Hematopoietic multipotent progenitor cell treated with erythropoietin and hydrocortisone succinate and interleukin-3 and kit ligand, for 17 days (in vitro differentiated cells): ENCODE results near the gene ABT1.
"Not testable (repeated sequence)": the region's sequence is repeated elsewhere in the genome, so short reads cannot be mapped to it uniquely, and the experiment has no call there.

Experiments
- DNase-seq: peaks from one replicate; pipeline ENCODE4 v3.0.0-alpha.2; 2015; ENCODE audit warnings: low spot score

Gene ABT1

GRCh38 chr6:26596579-26597388, at the start of gene ABT1:
ABT1 (plus strand) TSS chr6:26596953; CDS start chr6:26596983, 30 bp downstream.
- peak; percentile 98 for DNase-seq

GRCh38 chr6:26547363-26547762, 49.4 kb upstream of the ABT1 start:
- DNase-seq: not testable (repeated sequence)

GRCh38 chr6:26550250-26550993, 46.3 kb upstream of the ABT1 start:
- DNase-seq: peak; percentile 68

GRCh38 chr6:26552205-26552604, 44.5 kb upstream of the ABT1 start:
- DNase-seq: no peak

GRCh38 chr6:26552640-26553188, 44.0 kb upstream of the ABT1 start:
- DNase-seq: no peak

- peak; percentile 93 for DNase-seq
Measured at GRCh38 chr6:26553264-26553634, 43.5 kb upstream of the ABT1 start.

GRCh38 chr6:26553635-26554446, 42.9 kb upstream of the ABT1 start:
- peak; percentile 94 for DNase-seq

GRCh38 chr6:26554447-26554696, 42.4 kb upstream of the ABT1 start:
- DNase-seq: no peak

- DNase-seq: peak; percentile 86
Measured at GRCh38 chr6:26554697-26555504, 41.9 kb upstream of the ABT1 start.

- DNase-seq: no peak
Measured at GRCh38 chr6:26555505-26556262, 41.1 kb upstream of the ABT1 start.

- DNase-seq: peak; percentile 66
Measured at GRCh38 chr6:26556263-26557070, 40.3 kb upstream of the ABT1 start.

GRCh38 chr6:26561533-26562466, 35.0 kb upstream of the ABT1 start:
- no peak for DNase-seq

GRCh38 chr6:26563488-26563887, 33.3 kb upstream of the ABT1 start:
- no peak for DNase-seq

GRCh38 chr6:26568601-26569432, 27.9 kb upstream of the ABT1 start:
- peak; percentile 95 for DNase-seq

- no peak for DNase-seq
Measured at GRCh38 chr6:26569433-26569764, 27.4 kb upstream of the ABT1 start.

- DNase-seq: no peak
Measured at GRCh38 chr6:26570027-26570809, 26.5 kb upstream of the ABT1 start.

GRCh38 chr6:26571592-26572296, 25.0 kb upstream of the ABT1 start:
- DNase-seq: peak; percentile 73
